ENCODE results near the gene DNM2.

GRCh38 chr19:10861103-10861651, 143.3 kb downstream of the DNM2 start:
- TF ChIP-seq CTCF (IDR thresholded peaks at IDR 0.05) (peak; percentile 30 to 43 (median 38)), POLR2A (IDR thresholded peaks at IDR 0.05) (no peak)
